Esophagus squamous epithelium (tissue), 4 donors: Measurements from ENCODE around the gene PDSS1.

ENCODE experiments used
- CTCF ChIP-seq, 6 experiments: fragments of 450-650 bp in 4 of 6; fragments of 200-600 bp in 2 of 6; sonication (generic) in 2 of 6; IDR thresholded peaks; one replicate each; pipeline ENCODE4 v1.5.1; 2016 to 2019; ENCODE audit warnings: antibody characterized with exemption in 6 of 6, mild to moderate bottlenecking in 4 of 6, moderate library complexity in 4 of 6
- POLR2A ChIP-seq, 4 donors: fragments of 450-650 bp; IDR thresholded peaks; one replicate each; pipeline ENCODE4 v1.6.1; 2017; ENCODE audit warnings: antibody characterized with exemption in 4 of 4, mild to moderate bottlenecking in 4 of 4, moderate library complexity in 3 of 4

DNA sequence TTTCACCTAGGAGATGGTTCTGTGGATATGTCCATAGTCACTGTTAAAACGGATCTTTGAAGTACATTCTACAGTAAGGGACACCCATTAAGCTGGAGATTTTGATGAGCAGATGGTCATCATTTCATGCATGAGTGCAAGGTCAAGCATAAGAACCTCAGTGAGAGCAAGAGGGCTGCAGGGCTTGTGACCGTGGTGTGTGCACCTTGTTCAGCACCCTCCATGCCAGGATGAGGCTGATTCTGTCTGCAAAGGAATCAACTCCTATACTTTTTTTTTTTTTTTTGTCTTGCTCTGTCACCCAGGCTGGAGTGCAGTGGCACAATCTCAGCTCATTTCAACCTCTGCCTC is 17.6 kb downstream of the PDSS1 start:
- TF ChIP-seq CTCF (IDR thresholded peaks at IDR 0.05) (no peak), POLR2A (IDR thresholded peaks at IDR 0.05) (no peak)
